H7 (cell line): ENCODE measurements around the gene NLGN3. TPM values are rescaled to one million over a fixed set of nuclear protein-coding genes. Genes with fewer than 3 reads are reported as not detected.

Source experiments
- DNase-seq: peaks from one replicate; pipeline ENCODE4 v3.0.0; 2012
- H3K27me3 ChIP-seq: 2 replicates; pipeline ENCODE4 v1.6.0; 2011; ENCODE audit warnings: mild to moderate bottlenecking, low read length; ENCODE audit not compliant: control insufficient read depth, insufficient read depth
- H3K36me3 ChIP-seq: replicated peaks from 2 replicates; pipeline ENCODE4 v1.5.1; 2011; ENCODE audit warnings: low read length; ENCODE audit not compliant: control insufficient read depth, insufficient read depth
- H3K4me3 ChIP-seq: 2 replicates; pipeline ENCODE4 v1.5.1; 2011; ENCODE audit warnings: low read depth, mild to moderate bottlenecking, control low read depth, low read length, moderate library complexity; ENCODE audit not compliant: insufficient read depth
- total RNA-seq: library from RNA; depleted of rRNA; stranded (reverse); fragments of >200 nt; shearing (Covaris generic); gene quantifications from 2 replicates; pipeline ENCODE4 v1.2.3, GENCODE V29; 2014

The NLGN3 gene
- total RNA-seq, 1 experiment from 2014 or later: 4.6 TPM

GRCh38 chrX:71107245-71107644 is 37.4 kb upstream of the NLGN3 start:
- no peak overlapping the region for H3K4me3 ChIP-seq

GRCh38 chrX:71107762-71108360 is 36.8 kb upstream of the NLGN3 start:
- Histone ChIP-seq H3K36me3 (no peaks in the 10 kb centered on the region), H3K27me3 (peaks cover 6% of the 10 kb centered on the region), H3K4me3 (no peak overlapping the region)
- DNase-seq: no peak

More at GRCh38 chrX:71107245-71107644, 37.4 kb upstream of the NLGN3 start:
- H3K27me3 ChIP-seq: peaks cover 6% of the 10 kb centered on the region
- DNase-seq: no peak
- no peaks in the 10 kb centered on the region for H3K36me3 ChIP-seq

GRCh38 chrX:71109051-71109450 is 35.6 kb upstream of the NLGN3 start:
- no peak overlapping the region for H3K4me3 ChIP-seq
- peaks cover 6% of the 10 kb centered on the region for H3K27me3 ChIP-seq
- no peaks in the 10 kb centered on the region for H3K36me3 ChIP-seq
- no peak for DNase-seq

GRCh38 chrX:71111141-71111843 is 33.3 kb upstream of the NLGN3 start, which contains the start of gene IL2RG:
Gene IL2RG (minus strand): TSS chrX:71111577. CDS start chrX:71111539, 38 bp downstream.
- H3K4me3 ChIP-seq: no peak within 1 kb of the TSS
- H3K36me3 ChIP-seq: no peaks in the 10 kb centered on the region
- DNase-seq: no peak
- H3K27me3 ChIP-seq: peaks cover 6% of the 10 kb centered on the region

- H3K4me3 ChIP-seq: no peak overlapping the region
- DNase-seq: no peak
- no peaks in the 10 kb centered on the region for H3K36me3 ChIP-seq
- peaks cover 6% of the 10 kb centered on the region for H3K27me3 ChIP-seq
Measured at GRCh38 chrX:71111921-71112431, 32.7 kb upstream of the NLGN3 start.

- Histone ChIP-seq H3K36me3 (peaks cover 1% of the 10 kb centered on the region), H3K4me3 (no peak overlapping the region), H3K27me3 (peaks cover 2% of the 10 kb centered on the region; the same call in 1 of the 2 replicates)
- DNase-seq: no peak
Measured at GRCh38 chrX:71117358-71117757, 27.3 kb upstream of the NLGN3 start.

- DNase-seq: peak; percentile 92
- Histone ChIP-seq H3K4me3 (peak within 1 kb of the TSS; percentile 55), H3K27me3 (peaks cover 2% of the 10 kb centered on the region; the same call in 1 of the 2 replicates), H3K36me3 (peaks cover 1% of the 10 kb centered on the region)
Measured at GRCh38 chrX:71118032-71118984, 26.3 kb upstream of the NLGN3 start, which contains the start of gene MED12. Gene MED12 (plus strand): TSS chrX:71118596. CDS start chrX:71118755, 159 bp downstream.

GRCh38 chrX:71118985-71119535 is 25.6 kb upstream of the NLGN3 start:
- peak overlapping the region; percentile 55 for H3K4me3 ChIP-seq
- peaks cover 1% of the 10 kb centered on the region for H3K36me3 ChIP-seq
- H3K27me3 ChIP-seq: peaks cover 2% of the 10 kb centered on the region; the same call in 1 of the 2 replicates
- no peak for DNase-seq

GRCh38 chrX:71128166-71128833 is 16.3 kb upstream of the NLGN3 start:
- no peak for DNase-seq
- Histone ChIP-seq H3K27me3 (no peaks in the 10 kb centered on the region), H3K36me3 (peaks cover 10% of the 10 kb centered on the region), H3K4me3 (no peak overlapping the region)

- no peaks in the 10 kb centered on the region for H3K27me3 ChIP-seq
- H3K4me3 ChIP-seq: no peak overlapping the region
- H3K36me3 ChIP-seq: peaks cover 10% of the 10 kb centered on the region
- DNase-seq: peak; percentile 69
Measured at GRCh38 chrX:71128915-71129765, 15.5 kb upstream of the NLGN3 start.

GRCh38 chrX:71131510-71131909 is 13.1 kb upstream of the NLGN3 start:
- DNase-seq: no peak
- no peaks in the 10 kb centered on the region for H3K27me3 ChIP-seq
- H3K36me3 ChIP-seq: peaks cover 7% of the 10 kb centered on the region
- H3K4me3 ChIP-seq: no peak overlapping the region

GRCh38 chrX:71140440-71140839 is 4.2 kb upstream of the NLGN3 start:
- no peak overlapping the region for H3K4me3 ChIP-seq
- H3K27me3 ChIP-seq: 0 out of 2 replicates have a peak, but pooled peaks cover 2% of the 10 kb centered on the region
- DNase-seq: no peak
- H3K36me3 ChIP-seq: peaks cover 5% of the 10 kb centered on the region

- Histone ChIP-seq H3K27me3 (0 out of 2 replicates have a peak, but pooled peaks cover 2% of the 10 kb centered on the region), H3K4me3 (no peak overlapping the region), H3K36me3 (0 out of 2 replicates have a peak, but pooled peaks cover 2% of the 10 kb centered on the region)
- DNase-seq: no peak
Measured at GRCh38 chrX:71143508-71143907, 1.1 kb upstream of the NLGN3 start.
